HepG2 (cell line): ENCODE data around the gene IGLON5. TPM values are rescaled to one million over a fixed set of nuclear protein-coding genes. Genes with fewer than 3 reads are reported as not detected.

ENCODE experiments used
- AGO2 ChIP-seq: fragments of 200-400 bp; formaldehyde crosslinking; optimal IDR thresholded peaks from 2 replicates; pipeline ENCODE3; 2017; ENCODE audit warnings: mild to moderate bottlenecking, low read depth, low read length, moderate library complexity
- CEBPG ChIP-seq: IDR thresholded peaks from 2 replicates; pipeline ENCODE4 v1.6.1; 2016
- HNRNPLL ChIP-seq: fragments of 200-400 bp; formaldehyde crosslinking; IDR thresholded peaks from 2 replicates; pipeline ENCODE4 v1.6.1; 2017; ENCODE audit warnings: mild to moderate bottlenecking, low read depth, low read length; ENCODE audit not compliant: poor library complexity, severe bottlenecking
- RAD21 ChIP-seq: fragments of 450-650 bp; formaldehyde crosslinking; IDR thresholded peaks from 2 replicates; pipeline ENCODE4 v1.5.0; 2020; ENCODE audit warnings: mild to moderate bottlenecking
- ZNF335 ChIP-seq: sonication (generic); formaldehyde crosslinking; IDR thresholded peaks from 2 replicates; pipeline ENCODE4 v1.4.0; 2020; ENCODE audit warnings: missing genetic modification reagents
- ZNF549 ChIP-seq: sonication (generic); formaldehyde crosslinking; IDR thresholded peaks from 2 replicates; pipeline ENCODE4 v1.5.0; 2020; ENCODE audit warnings: missing genetic modification reagents
- ZNF567 ChIP-seq: sonication (generic); formaldehyde crosslinking; IDR thresholded peaks from 2 replicates; pipeline ENCODE4 v1.8.1; 2023; ENCODE audit warnings: mild to moderate bottlenecking, missing genetic modification reagents, borderline replicate concordance
- ZNF724P ChIP-seq: sonication (generic); formaldehyde crosslinking; IDR thresholded peaks from 2 replicates; pipeline ENCODE4 v1.8.0; 2022; ENCODE audit warnings: missing genetic modification reagents, borderline replicate concordance
- polyA plus RNA-seq, 8 experiments: library from polyadenylated mRNA; depleted of rRNA in 3 of 8; stranded (reverse) in 7 of 8; unstranded in 1 of 8; fragments of >200 nt; fragmentation: Illumina TruSeq in 4 of 8; extraction: Trizol in 4 of 8; gene quantifications; 2 replicates each; pipeline versions ENCODE4 v1.2.1 to v1.2.3, GENCODE V29; 2011 to 2016; ENCODE audit warnings: low read depth in 4 of 8, missing spikeins in 1 of 8, mixed read lengths in 1 of 8; ENCODE audit not compliant: insufficient read depth in 1 of 8
- total RNA-seq, 5 experiments: library from RNA; depleted of rRNA; stranded (reverse); fragments of >200 nt; fragmentation: Illumina TruSeq; extraction: Trizol; gene quantifications; 2 replicates each; pipeline ENCODE4 v1.2.3, GENCODE V29; 2016; ENCODE audit warnings: low read depth in 1 of 5
- TF ChIP-seq, protein P1 (sequence below): sonication (generic); formaldehyde crosslinking; IDR thresholded peaks from one replicate; pipeline ENCODE4 v1.5.1; 2020; ENCODE audit warnings: mild to moderate bottlenecking, missing genetic modification reagents; ENCODE audit errors: not compliant biosample characterization
- TF ChIP-seq, protein P2 (sequence below): IDR thresholded peaks from 2 replicates; pipeline ENCODE4 v1.4.0; 2020; ENCODE audit warnings: mild to moderate bottlenecking, missing genetic modification reagents
- TF ChIP-seq, protein P3 (sequence below): sonication (generic); formaldehyde crosslinking; IDR thresholded peaks from 2 replicates; pipeline ENCODE4 v1.4.0; 2020; ENCODE audit warnings: missing genetic modification reagents, borderline replicate concordance
- TF ChIP-seq, protein P4 (sequence below): IDR thresholded peaks from 2 replicates; pipeline ENCODE4 v1.6.1; 2016; ENCODE audit warnings: missing compliant biosample characterization, missing genetic modification reagents, borderline replicate concordance

Gene IGLON5
- total and polyA plus RNA-seq, 2 of the 13 experiments (the other 11 are each of a cell fraction or from before 2014, with no cell fraction given), result 0.04 to 5.7 TPM

DNA sequence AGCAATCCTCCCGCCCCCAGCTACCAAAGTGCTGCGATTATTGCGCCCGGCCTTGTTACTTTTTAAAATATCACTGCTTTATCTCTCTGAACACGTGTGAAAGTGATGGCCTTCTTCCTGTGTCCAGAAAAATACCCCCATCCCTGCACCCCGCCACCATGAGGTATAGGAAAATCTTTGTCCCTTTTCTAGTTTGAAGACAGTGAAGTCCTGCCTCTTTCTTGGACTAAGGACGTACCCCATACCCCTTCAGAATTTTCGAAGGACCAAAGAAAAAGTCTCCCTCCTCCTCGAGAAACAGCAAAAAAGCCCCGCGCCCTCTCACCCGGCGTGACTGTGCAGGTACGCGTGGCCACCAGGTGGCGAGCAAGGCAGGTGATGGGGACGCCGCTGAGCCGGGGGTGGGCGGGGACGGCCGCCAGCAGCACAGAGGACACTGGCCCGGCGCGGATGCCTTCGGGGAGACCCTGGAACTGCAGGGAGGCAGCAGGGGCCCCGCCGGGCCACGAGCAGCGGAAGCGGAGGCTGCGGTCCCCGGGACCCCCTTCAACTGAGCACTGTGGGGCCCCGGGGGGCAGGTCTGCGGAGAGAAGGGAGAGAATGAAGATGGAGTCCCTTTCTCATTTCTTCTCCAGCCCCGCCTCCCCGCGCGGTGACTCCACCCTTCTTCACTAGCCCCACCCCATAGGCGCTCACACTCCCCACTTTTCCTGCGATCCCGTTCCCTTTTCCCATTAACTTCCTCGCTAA, 27.3 kb downstream of the IGLON5 start (continued):
- TF ChIP-seq, protein P1, sequence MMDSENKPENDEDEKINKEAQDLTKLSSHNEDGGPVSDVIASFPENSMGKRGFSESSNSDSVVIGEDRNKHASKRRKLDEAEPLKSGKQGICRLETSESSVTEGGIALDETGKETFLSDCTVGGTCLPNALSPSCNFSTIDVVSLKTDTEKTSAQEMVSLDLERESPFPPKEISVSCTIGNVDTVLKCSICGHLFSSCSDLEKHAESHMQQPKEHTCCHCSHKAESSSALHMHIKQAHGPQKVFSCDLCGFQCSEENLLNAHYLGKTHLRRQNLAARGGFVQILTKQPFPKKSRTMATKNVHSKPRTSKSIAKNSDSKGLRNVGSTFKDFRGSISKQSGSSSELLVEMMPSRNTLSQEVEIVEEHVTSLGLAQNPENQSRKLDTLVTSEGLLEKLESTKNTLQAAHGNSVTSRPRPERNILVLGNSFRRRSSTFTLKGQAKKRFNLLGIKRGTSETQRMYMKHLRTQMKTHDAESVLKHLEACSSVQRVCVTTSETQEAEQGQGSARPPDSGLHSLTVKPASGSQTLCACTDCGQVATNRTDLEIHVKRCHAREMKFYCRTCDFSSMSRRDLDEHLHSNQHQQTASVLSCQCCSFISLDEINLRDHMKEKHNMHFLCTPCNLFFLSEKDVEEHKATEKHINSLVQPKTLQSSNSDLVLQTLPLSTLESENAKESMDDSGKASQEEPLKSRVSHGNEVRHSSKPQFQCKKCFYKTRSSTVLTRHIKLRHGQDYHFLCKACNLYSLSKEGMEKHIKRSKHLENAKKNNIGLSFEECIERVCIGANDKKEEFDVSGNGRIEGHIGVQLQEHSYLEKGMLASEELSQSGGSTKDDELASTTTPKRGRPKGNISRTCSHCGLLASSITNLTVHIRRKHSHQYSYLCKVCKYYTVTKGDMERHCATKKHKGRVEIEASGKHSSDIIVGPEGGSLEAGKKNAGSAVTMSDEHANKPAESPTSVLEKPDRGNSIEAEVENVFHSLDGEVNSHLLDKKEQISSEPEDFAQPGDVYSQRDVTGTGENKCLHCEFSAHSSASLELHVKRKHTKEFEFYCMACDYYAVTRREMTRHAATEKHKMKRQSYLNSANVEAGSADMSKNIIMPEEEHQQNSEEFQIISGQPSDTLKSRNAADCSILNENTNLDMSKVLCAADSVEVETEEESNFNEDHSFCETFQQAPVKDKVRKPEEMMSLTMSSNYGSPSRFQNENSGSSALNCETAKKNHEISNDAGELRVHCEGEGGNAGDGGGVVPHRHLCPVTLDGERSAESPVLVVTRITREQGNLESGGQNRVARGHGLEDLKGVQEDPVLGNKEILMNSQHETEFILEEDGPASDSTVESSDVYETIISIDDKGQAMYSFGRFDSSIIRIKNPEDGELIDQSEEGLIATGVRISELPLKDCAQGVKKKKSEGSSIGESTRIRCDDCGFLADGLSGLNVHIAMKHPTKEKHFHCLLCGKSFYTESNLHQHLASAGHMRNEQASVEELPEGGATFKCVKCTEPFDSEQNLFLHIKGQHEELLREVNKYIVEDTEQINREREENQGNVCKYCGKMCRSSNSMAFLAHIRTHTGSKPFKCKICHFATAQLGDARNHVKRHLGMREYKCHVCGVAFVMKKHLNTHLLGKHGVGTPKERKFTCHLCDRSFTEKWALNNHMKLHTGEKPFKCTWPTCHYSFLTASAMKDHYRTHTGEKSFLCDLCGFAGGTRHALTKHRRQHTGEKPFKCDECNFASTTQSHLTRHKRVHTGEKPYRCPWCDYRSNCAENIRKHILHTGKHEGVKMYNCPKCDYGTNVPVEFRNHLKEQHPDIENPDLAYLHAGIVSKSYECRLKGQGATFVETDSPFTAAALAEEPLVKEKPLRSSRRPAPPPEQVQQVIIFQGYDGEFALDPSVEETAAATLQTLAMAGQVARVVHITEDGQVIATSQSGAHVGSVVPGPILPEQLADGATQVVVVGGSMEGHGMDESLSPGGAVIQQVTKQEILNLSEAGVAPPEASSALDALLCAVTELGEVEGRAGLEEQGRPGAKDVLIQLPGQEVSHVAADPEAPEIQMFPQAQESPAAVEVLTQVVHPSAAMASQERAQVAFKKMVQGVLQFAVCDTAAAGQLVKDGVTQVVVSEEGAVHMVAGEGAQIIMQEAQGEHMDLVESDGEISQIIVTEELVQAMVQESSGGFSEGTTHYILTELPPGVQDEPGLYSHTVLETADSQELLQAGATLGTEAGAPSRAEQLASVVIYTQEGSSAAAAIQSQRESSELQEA, result no peak
- TF ChIP-seq ZNF335 (no peak), ZNF549 (no peak), HNRNPLL (peak; percentile 42), ZNF724P (CRISPR knock-in tag) (0 out of 2 replicates have a peak, but pooled peaks have one; percentile 13), ZNF567 (CRISPR knock-in tag) (no peak), RAD21 (CRISPR knock-in tag) (peak; percentile 84), CEBPG (CRISPR knock-in tag) (no peak), AGO2 (peak; percentile 76)
- TF ChIP-seq, protein P2, sequence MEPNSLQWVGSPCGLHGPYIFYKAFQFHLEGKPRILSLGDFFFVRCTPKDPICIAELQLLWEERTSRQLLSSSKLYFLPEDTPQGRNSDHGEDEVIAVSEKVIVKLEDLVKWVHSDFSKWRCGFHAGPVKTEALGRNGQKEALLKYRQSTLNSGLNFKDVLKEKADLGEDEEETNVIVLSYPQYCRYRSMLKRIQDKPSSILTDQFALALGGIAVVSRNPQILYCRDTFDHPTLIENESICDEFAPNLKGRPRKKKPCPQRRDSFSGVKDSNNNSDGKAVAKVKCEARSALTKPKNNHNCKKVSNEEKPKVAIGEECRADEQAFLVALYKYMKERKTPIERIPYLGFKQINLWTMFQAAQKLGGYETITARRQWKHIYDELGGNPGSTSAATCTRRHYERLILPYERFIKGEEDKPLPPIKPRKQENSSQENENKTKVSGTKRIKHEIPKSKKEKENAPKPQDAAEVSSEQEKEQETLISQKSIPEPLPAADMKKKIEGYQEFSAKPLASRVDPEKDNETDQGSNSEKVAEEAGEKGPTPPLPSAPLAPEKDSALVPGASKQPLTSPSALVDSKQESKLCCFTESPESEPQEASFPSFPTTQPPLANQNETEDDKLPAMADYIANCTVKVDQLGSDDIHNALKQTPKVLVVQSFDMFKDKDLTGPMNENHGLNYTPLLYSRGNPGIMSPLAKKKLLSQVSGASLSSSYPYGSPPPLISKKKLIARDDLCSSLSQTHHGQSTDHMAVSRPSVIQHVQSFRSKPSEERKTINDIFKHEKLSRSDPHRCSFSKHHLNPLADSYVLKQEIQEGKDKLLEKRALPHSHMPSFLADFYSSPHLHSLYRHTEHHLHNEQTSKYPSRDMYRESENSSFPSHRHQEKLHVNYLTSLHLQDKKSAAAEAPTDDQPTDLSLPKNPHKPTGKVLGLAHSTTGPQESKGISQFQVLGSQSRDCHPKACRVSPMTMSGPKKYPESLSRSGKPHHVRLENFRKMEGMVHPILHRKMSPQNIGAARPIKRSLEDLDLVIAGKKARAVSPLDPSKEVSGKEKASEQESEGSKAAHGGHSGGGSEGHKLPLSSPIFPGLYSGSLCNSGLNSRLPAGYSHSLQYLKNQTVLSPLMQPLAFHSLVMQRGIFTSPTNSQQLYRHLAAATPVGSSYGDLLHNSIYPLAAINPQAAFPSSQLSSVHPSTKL (CRISPR knock-in tag), result 0 out of 2 replicates have a peak, but pooled peaks have one; percentile 13
- TF ChIP-seq, protein P3, sequence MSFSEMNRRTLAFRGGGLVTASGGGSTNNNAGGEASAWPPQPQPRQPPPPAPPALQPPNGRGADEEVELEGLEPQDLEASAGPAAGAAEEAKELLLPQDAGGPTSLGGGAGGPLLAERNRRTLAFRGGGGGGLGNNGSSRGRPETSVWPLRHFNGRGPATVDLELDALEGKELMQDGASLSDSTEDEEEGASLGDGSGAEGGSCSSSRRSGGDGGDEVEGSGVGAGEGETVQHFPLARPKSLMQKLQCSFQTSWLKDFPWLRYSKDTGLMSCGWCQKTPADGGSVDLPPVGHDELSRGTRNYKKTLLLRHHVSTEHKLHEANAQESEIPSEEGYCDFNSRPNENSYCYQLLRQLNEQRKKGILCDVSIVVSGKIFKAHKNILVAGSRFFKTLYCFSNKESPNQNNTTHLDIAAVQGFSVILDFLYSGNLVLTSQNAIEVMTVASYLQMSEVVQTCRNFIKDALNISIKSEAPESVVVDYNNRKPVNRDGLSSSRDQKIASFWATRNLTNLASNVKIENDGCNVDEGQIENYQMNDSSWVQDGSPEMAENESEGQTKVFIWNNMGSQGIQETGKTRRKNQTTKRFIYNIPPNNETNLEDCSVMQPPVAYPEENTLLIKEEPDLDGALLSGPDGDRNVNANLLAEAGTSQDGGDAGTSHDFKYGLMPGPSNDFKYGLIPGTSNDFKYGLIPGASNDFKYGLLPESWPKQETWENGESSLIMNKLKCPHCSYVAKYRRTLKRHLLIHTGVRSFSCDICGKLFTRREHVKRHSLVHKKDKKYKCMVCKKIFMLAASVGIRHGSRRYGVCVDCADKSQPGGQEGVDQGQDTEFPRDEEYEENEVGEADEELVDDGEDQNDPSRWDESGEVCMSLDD, result no peak
- TF ChIP-seq, protein P4, sequence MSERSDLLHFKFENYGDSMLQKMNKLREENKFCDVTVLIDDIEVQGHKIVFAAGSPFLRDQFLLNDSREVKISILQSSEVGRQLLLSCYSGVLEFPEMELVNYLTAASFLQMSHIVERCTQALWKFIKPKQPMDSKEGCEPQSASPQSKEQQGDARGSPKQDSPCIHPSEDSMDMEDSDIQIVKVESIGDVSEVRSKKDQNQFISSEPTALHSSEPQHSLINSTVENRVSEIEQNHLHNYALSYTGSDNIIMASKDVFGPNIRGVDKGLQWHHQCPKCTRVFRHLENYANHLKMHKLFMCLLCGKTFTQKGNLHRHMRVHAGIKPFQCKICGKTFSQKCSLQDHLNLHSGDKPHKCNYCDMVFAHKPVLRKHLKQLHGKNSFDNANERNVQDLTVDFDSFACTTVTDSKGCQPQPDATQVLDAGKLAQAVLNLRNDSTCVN, result no peak
